Vagina (tissue), 2 donors: ENCODE measurements around the gene RNF4.

Source experiments
- POLR2A ChIP-seq, 2 donors: fragments of 450-650 bp; IDR thresholded peaks; one replicate each; pipeline ENCODE4 v1.6.1; 2017; ENCODE audit warnings: antibody characterized with exemption in 2 of 2, mild to moderate bottlenecking in 2 of 2, moderate library complexity in 2 of 2
- TF ChIP-seq, protein P1 (sequence below), 3 experiments: fragments of 450-650 bp in 2 of 3; fragments of 200-600 bp in 1 of 3; sonication (generic) in 1 of 3; IDR thresholded peaks; one replicate each; pipeline ENCODE4 v1.5.1; 2017 to 2019; ENCODE audit warnings: antibody characterized with exemption in 3 of 3, mild to moderate bottlenecking in 2 of 3, moderate library complexity in 2 of 3

DNA sequence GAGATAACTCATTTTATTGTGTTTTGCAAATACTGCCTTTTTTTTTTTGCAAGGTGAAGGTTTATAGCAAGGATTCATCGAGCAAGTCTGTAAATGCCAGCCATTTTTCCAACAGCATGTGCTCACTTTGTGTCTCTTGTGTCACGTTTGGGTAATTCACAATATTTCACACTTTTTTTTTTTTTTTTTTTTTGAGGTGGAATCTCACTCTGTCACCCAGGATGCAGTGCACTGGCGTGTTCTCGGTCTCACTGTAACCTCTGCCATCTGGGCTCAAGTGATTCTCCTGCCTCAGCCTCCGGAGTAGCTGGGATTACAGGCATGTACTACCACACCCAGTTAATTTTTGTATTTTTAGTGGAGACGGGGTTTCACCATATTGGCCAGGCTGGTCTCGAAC is 1.9 kb downstream of the RNF4 start:
- TF ChIP-seq POLR2A (IDR thresholded peaks at IDR 0.05): no peak
- TF ChIP-seq, protein P1, sequence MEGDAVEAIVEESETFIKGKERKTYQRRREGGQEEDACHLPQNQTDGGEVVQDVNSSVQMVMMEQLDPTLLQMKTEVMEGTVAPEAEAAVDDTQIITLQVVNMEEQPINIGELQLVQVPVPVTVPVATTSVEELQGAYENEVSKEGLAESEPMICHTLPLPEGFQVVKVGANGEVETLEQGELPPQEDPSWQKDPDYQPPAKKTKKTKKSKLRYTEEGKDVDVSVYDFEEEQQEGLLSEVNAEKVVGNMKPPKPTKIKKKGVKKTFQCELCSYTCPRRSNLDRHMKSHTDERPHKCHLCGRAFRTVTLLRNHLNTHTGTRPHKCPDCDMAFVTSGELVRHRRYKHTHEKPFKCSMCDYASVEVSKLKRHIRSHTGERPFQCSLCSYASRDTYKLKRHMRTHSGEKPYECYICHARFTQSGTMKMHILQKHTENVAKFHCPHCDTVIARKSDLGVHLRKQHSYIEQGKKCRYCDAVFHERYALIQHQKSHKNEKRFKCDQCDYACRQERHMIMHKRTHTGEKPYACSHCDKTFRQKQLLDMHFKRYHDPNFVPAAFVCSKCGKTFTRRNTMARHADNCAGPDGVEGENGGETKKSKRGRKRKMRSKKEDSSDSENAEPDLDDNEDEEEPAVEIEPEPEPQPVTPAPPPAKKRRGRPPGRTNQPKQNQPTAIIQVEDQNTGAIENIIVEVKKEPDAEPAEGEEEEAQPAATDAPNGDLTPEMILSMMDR (IDR thresholded peaks at IDR 0.05): no peak
